NT2/D1 (cell line): Measurements from ENCODE around the gene FAAH.

Experiments used
- SUZ12 ChIP-seq: IDR thresholded peaks from 2 replicates; pipeline ENCODE4 v1.6.1; 2011; ENCODE audit not compliant: insufficient read length, insufficient read depth; ENCODE audit errors: extremely low read depth
- YY1 ChIP-seq: IDR thresholded peaks from 2 replicates; pipeline ENCODE4 v1.6.1; 2011; ENCODE audit not compliant: insufficient read length, insufficient read depth
- ZNF274 ChIP-seq: IDR thresholded peaks from 2 replicates; pipeline ENCODE4 v1.6.1; 2011; ENCODE audit warnings: mild to moderate bottlenecking, low read depth, low read length

GRCh38 chr1:46431695-46432094 is 37.6 kb downstream of the FAAH start:
- no peak for TF ChIP-seq ZNF274
- TF ChIP-seq SUZ12 = no peak
- TF ChIP-seq YY1 = no peak
